ENCODE measurements around the gene CCDC38.

The CCDC38 gene

DNA sequence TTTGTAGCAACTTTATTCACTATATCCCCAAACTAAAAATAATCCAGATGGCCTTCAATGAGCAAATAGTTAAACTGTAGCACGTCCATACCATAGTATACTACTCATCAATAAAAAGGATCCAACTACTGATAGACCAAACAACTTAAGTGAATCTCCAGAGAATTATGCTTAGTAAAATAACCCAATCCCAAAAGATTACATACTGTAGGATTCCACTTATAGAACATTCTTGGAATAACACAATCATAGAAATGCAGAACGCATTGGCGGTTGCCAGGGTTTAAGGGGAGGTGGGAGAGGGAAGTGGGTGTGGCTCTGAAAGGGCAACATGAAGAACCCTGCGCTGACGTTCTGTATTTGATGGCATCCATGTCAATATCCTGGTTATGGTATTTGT, 55.1 kb downstream of the CCDC38 start:
- no peak for DNase-seq (ENCODE audit: low read depth)
- TF ChIP-seq, protein P1, sequence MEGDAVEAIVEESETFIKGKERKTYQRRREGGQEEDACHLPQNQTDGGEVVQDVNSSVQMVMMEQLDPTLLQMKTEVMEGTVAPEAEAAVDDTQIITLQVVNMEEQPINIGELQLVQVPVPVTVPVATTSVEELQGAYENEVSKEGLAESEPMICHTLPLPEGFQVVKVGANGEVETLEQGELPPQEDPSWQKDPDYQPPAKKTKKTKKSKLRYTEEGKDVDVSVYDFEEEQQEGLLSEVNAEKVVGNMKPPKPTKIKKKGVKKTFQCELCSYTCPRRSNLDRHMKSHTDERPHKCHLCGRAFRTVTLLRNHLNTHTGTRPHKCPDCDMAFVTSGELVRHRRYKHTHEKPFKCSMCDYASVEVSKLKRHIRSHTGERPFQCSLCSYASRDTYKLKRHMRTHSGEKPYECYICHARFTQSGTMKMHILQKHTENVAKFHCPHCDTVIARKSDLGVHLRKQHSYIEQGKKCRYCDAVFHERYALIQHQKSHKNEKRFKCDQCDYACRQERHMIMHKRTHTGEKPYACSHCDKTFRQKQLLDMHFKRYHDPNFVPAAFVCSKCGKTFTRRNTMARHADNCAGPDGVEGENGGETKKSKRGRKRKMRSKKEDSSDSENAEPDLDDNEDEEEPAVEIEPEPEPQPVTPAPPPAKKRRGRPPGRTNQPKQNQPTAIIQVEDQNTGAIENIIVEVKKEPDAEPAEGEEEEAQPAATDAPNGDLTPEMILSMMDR (IDR thresholded peaks at IDR 0.05; ENCODE audit: low read length, missing control alignments): no peak
- no peak overlapping the region for H3K4me3 ChIP-seq (replicated peaks; ENCODE audit: low read depth, low read length)

DNA sequence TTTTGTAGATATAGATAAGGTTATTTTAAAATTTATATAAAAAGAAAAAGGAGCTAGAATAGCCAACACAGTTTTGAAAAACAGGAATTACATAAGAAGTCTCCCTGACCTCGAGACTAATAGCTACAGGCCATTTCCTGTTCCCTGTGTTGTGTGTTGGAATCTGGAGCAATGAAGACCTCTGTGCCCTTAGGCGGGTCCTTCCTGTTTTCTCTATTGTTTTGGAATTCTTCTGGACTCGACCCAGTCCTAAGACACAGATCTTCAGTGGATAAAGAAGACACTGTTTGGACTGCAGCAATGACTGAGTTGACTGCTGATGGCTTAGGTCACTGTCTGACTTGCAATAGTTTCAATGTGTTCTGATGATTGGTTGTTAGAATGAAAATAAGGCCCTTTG, 57.4 kb downstream of the CCDC38 start:
- TF ChIP-seq, protein P1 (IDR thresholded peaks at IDR 0.05; ENCODE audit: low read length, missing control alignments): no peak
- H3K4me3 ChIP-seq (replicated peaks; ENCODE audit: low read depth, low read length): no peak overlapping the region
- DNase-seq (ENCODE audit: low read depth): no peak

DNA sequence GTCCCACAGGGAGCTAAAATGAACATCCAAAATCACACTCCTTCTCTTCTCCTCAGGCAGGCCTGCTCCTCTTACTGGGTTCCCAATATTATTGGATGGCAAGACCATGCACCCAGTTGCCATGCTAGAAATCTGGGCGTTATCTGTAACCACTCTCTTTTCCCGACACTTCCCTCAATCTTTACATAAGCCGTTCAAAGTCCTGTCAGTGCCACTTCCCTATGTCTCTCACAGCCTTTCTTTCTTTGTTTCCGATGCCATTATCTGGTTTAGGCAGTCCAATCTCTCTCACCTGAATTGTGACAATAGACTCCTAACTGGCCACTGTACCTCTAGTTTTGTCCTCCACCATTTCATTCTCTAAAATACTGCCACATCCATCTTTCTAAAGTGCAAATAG, 59.5 kb downstream of the CCDC38 start:
- TF ChIP-seq, protein P1 (IDR thresholded peaks at IDR 0.05; ENCODE audit: low read length, missing control alignments): no peak
- DNase-seq (ENCODE audit: low read depth): no peak
- H3K4me3 ChIP-seq (replicated peaks; ENCODE audit: low read depth, low read length): no peak overlapping the region

DNA sequence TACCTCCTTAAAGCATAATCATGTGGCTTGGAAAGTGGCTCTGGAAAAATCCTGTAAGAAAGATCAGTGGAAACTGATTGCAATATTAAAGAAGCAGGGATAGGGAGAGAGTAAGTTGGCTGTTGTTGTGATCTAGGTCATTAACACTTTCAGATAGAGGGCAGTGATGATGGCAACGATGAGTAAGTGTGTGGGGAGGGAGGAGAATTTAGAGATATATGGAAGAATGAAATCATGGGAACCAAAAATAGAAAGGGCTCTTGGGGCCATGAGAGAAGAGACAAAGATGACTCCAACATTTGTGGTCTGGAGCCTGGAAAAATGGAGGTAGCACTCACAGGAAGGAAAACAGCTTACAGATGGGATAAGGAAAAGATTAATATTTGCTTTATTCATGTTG, 60.3 kb downstream of the CCDC38 start:
- H3K4me3 ChIP-seq (replicated peaks; ENCODE audit: low read depth, low read length): no peak overlapping the region
- no peak for DNase-seq (ENCODE audit: low read depth)
- TF ChIP-seq, protein P1 (IDR thresholded peaks at IDR 0.05; ENCODE audit: low read length, missing control alignments): no peak

DNA sequence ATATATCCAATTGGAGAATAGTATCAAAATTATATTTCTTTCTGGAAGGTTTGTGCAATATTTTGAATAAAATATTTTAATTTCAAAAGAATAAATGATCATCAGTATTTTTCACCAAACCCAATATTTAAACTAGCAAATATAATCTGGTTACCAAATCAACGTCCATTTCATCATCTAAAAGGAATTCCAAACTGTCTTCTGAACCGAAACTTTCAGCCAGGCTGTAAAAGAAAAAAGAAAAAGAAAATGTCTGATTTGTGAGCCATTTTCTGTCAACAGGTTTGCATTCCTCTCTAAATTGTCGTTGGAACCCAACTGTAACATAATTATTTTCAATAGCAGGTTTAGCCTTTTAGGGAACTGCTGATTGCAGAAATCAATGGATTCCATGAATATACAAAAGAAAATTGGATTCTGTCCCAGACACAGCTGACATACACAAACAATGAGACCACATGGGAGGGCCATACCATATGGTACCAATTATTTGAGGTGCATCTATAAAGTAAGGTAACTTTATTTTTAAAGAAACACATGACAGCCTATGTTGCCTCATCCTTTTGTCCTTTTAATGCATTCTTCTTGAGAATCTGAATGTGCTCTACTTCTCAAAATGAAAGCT, 61.0 kb downstream of the CCDC38 start:
- TF ChIP-seq, protein P1 (IDR thresholded peaks at IDR 0.05; ENCODE audit: low read length, missing control alignments): no peak
- H3K4me3 ChIP-seq (replicated peaks; ENCODE audit: low read depth, low read length): no peak overlapping the region
- DNase-seq (ENCODE audit: low read depth): peak; percentile 21

DNA sequence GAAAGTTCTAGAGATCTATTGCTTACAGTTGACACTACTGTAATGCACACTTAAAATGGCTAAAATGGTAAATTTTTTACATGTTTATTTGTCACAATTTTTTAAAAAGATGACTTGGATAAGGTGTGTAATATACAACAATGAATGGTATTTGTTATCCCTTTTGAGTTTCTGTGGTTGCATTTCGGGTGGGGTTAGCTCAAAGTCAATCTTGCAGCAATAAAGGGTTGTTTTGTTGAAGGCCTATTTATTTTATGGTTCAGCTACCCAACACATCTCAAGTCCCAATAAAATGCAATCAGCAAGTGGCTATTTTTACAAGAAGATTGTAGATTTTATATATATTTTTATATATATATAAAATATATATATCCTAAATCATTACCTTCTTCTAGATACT, 61.5 kb downstream of the CCDC38 start:
- TF ChIP-seq, protein P1 (IDR thresholded peaks at IDR 0.05; ENCODE audit: low read length, missing control alignments): no peak
- no peak overlapping the region for H3K4me3 ChIP-seq (replicated peaks; ENCODE audit: low read depth, low read length)
- no peak for DNase-seq (ENCODE audit: low read depth)

DNA sequence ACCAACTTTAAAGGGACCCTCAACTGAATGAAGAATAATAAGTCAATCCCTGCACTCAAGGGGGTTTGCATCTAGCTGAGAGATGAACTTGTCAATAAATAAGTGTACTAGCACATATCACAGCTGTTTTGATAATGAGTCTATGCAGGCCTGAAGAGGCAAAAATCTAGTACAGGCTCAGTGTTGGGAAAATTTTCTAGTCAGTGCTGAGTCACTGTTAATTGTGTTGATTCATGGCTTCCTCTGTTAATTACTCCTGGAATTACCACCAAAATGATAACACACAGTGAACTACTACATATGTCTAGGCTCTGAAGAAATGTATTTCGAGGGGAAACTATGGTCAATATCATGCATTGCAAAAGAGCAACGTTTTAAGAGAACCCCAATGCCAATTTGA, 64.8 kb downstream of the CCDC38 start:
- DNase-seq (ENCODE audit: low read depth): no peak
- TF ChIP-seq, protein P1 (IDR thresholded peaks at IDR 0.05; ENCODE audit: low read length, missing control alignments): no peak
- H3K4me3 ChIP-seq (replicated peaks; ENCODE audit: low read depth, low read length): no peak overlapping the region
